Bronchial epithelial cell (primary cell): Measurements from ENCODE around the gene BHLHE23. TPM values are rescaled to one million over a fixed set of nuclear protein-coding genes. Genes with fewer than 3 reads are reported as not detected.

ENCODE experiments used
- DNase-seq: peaks from one replicate; pipeline ENCODE4 v3.0.0-alpha.2; 2010; ENCODE audit warnings: low read depth
- FAIRE-seq: peaks from 2 replicates; lab custom pipeline; 2011; peaks lifted over from hg19 to GRCh38; lab: Jason Lieb, UNC
- H3K27me3 ChIP-seq: 2 replicates; pipeline ENCODE4 v1.5.1; 2011; ENCODE audit warnings: low read length; ENCODE audit not compliant: control insufficient read depth, insufficient read depth
- H3K36me3 ChIP-seq: 2 replicates; pipeline ENCODE4 v1.5.1; 2011; ENCODE audit warnings: low read length; ENCODE audit not compliant: control insufficient read depth, insufficient read depth
- H3K4me3 ChIP-seq: 2 replicates; pipeline ENCODE4 v1.5.1; 2011; ENCODE audit warnings: mild to moderate bottlenecking, low read depth, low read length, control low read depth
- CTCF ChIP-seq: IDR thresholded peaks from 2 replicates; pipeline ENCODE4 v1.5.1; 2011; ENCODE audit warnings: mild to moderate bottlenecking, moderate library complexity, low read length, control low read depth, inconsistent platforms; ENCODE audit not compliant: insufficient read depth, severe bottlenecking
- total RNA-seq: library from RNA; depleted of rRNA; stranded (reverse); fragments of >200 nt; gene quantifications from 2 replicates; pipeline ENCODE4 v1.2.1, GENCODE V29; 2014

The BHLHE23 gene
- total RNA-seq, 1 donor from 2014 or later: not detected

- DNase-seq (no peak), FAIRE-seq (no peak)
- Histone ChIP-seq H3K36me3 (no peaks in the 10 kb centered on the region), H3K4me3 (no peak overlapping the region), H3K27me3 (peaks cover 41% of the 10 kb centered on the region)
- no peak for TF ChIP-seq CTCF
These were observed 29.9 kb downstream of the BHLHE23 start for GRCh38 chr20:62976886-62977285.

DNA sequence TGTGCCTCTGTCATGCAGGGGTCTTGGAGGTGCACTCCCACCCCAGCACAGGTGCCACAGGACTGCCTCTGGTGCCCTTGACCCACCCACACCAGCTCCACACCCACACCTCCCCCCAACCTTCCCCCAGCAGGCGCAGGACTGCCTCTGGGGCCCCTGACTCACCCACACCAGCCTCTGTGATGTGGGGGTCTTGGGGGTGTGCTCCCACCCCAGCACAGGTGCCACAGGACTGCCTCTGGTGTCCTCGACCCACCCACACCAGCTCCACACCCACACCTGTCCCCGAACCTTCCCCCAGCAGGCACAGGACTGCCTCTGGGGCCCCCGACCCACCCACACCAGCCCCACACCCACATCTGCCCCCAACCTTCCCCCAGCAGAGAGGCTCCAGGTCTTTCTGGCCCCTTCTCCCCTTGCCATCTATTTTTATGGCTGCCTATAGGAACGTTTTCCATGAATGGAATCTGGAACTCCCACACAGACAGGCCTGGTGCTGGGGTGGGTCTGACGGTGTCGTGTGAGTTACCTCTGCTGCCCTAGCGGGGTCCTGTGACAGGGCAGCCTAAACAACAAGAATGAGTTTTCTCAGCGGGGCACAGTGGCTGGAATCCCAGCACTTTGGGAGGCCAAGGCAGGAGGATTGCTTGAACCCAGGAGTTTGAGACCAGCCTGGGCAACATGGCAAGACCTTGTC lies 30.8 kb downstream of the BHLHE23 start:
- DNase-seq (no peak), FAIRE-seq (no peak)
- no peak for TF ChIP-seq CTCF
- Histone ChIP-seq H3K36me3 (no peaks in the 10 kb centered on the region), H3K27me3 (peaks cover 39% of the 10 kb centered on the region), H3K4me3 (no peak overlapping the region)

DNA sequence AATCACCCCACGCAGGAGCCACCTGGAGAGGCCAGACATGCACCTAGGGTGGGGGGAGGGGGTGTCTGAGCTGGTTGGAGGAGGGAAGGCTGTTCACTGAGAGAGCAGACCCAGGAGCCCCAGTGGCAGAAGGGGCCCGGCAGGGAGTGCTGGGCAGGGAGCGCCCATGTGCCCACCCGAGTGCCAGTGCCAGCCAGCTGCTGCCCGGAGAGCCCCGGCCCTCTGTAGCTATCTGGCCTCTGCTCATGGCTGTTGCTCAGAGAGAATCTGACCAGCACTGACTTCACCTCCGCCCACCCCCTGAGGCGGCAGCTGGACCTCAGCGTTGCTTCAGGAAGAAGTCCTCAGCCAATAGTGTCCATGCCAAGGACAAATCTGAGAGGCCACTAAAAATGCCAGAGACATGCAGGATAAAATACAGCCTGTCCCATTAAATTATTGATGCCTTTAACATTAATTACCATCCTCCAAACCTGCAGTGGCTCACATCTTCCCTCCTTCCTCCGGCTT lies 31.5 kb downstream of the BHLHE23 start:
- no peak for TF ChIP-seq CTCF
- no peak for FAIRE-seq

DNA sequence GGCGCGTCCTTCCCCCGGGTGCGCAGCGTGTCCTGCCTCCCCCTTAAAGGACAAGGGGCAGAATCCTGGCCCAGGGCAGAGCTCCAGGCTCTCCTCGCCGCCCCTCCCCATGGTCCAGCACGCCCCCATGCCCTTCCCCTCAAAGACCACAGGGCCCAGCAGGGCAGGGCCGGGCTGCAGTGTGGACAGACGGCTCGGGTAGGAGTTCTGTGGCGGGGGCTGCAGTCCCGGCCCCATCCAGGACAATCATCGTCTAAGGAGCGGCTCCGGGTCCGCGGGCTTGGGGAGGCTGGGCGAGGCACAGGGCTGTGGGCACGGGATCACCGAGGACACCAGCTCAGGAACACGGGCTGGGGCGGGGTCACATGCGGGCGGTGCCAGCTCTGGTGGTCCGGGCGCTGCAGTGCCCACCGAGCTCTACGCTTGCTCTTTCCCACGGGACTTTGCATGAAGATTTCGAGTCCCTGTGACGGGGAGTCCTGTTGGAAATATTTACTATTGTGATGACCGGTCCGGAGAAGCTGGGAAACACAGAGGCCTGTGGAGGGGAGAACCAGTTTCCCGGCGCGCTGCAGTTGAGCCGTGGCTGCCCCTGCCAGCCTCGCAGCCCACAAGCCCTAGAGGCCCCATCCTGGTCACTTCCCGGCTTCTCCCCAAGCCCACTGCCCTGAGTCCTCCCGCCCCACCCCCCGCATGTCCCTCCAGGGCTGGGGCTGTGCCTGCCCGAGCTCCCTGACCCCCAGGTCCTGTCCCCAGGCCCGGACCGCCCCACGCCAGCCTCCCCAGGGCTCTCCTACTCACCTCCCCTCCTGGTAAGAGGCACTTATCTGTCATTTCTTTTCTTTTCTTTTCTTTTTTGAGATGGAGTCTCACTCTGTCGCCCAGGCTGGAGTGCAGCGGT lies 33.7 kb downstream of the BHLHE23 start:
- FAIRE-seq: no peak
- DNase-seq: no peak
- Histone ChIP-seq H3K4me3 (no peak overlapping the region), H3K27me3 (peaks cover 31% of the 10 kb centered on the region), H3K36me3 (no peaks in the 10 kb centered on the region)
- no peak for TF ChIP-seq CTCF

More for the DNA sequence above, 31.5 kb downstream of the BHLHE23 start:
- no peaks in the 10 kb centered on the region for H3K36me3 ChIP-seq
- no peak overlapping the region for H3K4me3 ChIP-seq
- DNase-seq: no peak
- peaks cover 37% of the 10 kb centered on the region for H3K27me3 ChIP-seq

GRCh38 chr20:62971950-62972844 lies 34.6 kb downstream of the BHLHE23 start:
- TF ChIP-seq CTCF: peak; percentile 96
- no peak for FAIRE-seq
- Histone ChIP-seq H3K27me3 (peaks cover 31% of the 10 kb centered on the region), H3K36me3 (no peaks in the 10 kb centered on the region), H3K4me3 (no peak overlapping the region)
- peak; percentile 56 for DNase-seq
